Measurements from ENCODE around the gene UTS2B. TPM values are rescaled to one million over a fixed set of nuclear protein-coding genes. Genes with fewer than 3 reads are reported as not detected.
"Not testable (repeated sequence)": the region's sequence is repeated elsewhere in the genome, so short reads cannot be mapped to it uniquely, and the experiment has no call there.

The UTS2B gene
- total RNA-seq, 1 donor from 2014 or later: 0.89 TPM

DNA sequence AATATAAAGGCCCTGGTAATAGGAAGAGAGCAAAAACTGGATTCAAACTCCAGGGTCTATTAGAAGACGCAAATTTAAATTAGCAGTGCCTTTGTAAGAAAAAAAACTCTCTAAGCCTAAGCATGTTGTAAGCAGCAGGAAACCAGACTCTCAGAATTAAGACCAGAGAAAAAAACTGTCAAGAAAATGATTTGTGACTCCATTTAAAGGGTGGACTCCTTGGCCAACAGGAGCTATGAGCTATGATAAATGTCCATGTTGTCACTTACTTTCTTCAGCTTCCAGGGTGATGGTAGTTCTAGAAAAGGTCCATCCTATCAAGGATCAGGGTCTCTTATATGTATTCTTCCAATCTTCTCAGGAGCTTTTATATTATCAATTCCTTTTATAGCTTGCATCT lies 36.0 kb downstream of the UTS2B start:
- intact Hi-C loops (cut with DNase I): no loop called here
- DNase-seq (ENCODE audit: low spot score): no peak
- ATAC-seq: no peak

DNA sequence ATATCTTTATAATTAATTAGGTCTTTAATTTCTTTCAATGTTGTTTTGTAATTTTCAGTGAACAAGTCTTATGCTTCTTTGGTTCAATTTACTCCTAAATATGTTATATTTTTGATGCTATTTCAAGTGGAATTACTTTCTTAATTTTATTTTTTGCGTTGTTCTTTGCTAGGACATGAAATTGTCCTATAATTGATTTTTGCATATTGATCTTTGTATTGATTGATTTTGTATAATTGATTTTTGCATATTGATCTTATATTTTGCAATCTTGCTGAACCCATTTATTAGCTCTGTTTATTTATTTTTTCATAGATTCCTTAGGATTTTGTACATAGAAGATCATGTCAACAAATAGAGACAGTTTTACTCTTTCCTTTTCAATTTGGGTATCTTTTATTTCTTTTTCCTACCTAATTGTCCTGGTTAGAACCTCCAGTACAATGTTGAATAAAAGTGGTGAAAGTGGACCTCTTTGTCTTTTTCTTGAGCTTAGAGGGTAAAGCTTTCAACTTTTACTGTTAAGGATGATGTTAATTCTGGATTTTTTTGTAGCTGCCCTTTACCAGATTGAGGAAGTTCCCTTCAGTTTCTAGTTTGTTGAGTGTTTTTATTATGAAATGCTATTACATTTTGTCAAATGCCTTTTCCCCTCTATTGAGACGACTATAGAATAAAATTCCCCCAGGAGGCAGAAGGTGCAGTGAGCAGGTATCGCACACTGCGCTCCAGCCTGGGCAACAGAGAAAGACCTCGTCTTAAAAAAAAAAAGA lies 37.9 kb downstream of the UTS2B start:
- DNase-seq (ENCODE audit: low spot score) (no peak), ATAC-seq (no peak)
- intact Hi-C loops (cut with DNase I): no loop called here

DNA sequence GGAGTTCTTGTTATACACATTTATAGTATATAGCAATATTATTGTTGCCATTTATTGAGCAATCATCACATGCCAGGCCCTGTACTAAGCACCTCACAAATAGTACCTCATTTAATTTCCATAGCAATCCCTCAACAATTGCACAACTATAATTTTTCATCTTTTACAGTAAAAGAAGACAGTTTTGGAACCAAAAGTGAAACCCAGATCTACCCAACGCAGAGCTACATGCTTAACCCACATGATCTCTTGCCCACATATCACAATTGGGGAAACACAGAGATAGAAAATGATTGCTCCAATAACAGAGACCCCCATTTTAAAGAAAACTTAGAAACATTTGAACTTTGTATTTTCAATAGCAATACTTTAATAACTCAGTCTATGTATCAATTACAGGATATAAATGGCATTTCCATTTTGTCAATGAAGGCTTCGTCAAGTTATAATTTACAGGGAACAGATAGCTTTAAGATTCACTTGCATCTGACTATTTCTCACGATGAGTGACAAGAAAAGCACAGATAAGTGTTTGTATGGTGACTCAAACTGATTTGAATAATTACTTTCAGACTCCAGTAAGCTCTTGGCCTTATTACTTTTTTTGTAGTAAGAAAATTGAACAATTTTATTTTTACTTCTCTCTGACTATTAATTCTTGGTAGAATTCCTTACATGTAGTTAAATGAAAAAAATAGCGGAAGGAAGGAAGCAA lies 39.9 kb downstream of the UTS2B start:
- intact Hi-C loops (cut with DNase I): no loop called here
- peak; percentile 48 for ATAC-seq
- no peak for DNase-seq (ENCODE audit: low spot score)

DNA sequence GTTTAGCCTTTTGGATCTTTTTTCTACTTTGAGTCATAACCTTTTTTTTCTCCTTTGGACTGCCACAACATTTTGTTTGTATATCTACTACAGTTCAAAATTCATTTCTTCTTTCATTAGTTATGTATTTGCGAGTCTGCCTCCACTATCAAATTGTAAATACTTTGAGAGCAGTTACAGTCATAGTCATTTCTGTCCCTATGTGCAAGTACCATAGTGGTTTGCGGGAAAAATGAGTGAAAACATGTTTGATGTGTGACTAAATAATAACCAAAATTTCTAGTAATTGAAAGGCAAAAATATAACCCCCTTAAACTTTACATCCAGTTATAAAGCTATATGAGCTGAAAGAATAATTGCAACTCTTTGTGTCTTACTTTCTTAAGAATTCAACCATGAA lies 46.9 kb downstream of the UTS2B start:
- intact Hi-C loops (cut with DNase I): no loop called here
- ATAC-seq: no peak
- no peak for DNase-seq (ENCODE audit: low spot score)

DNA sequence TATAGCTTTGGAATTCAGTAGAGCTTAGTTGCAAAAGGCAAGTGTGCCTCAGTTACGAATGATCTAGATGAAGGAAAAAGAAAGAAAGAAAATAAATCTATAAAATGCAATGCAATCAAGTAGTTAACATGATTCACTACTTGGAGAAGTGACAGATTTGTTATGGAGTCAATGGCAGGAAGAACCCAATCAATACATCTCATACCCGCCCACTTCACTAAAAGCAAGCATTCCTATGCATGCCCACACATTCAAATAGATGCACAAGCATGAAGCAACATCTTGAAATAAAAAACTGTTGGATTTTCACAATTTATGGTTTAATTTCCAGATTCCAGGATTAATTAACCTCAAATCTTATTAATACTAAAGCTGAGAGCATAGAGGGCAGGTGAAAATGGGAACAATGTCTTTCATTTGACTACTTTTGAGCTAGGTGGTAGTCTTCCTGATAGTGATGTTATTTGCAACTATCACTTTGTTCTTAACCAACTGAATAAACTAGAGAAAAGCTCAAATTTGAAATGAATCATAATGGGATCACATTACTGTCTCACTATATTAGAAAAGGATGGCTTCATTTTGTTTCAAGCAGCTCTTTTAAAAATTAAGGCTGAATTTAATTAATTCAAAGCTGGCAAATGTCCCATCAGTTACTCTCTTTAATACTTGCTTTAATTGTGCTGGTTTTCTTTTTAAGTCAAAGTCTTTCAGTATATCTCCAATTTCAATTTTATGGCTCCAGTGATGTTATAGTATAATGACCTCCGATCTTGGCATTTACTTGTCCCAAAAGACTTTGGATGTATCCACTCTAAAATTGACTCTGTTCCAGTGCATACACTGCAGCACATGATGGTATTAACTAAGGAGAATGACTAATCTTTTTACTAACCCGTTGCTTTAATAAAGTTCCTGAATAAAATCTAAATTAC lies 47.8 kb downstream of the UTS2B start:
- no peak for DNase-seq (ENCODE audit: low spot score)
- no peak for ATAC-seq

DNA sequence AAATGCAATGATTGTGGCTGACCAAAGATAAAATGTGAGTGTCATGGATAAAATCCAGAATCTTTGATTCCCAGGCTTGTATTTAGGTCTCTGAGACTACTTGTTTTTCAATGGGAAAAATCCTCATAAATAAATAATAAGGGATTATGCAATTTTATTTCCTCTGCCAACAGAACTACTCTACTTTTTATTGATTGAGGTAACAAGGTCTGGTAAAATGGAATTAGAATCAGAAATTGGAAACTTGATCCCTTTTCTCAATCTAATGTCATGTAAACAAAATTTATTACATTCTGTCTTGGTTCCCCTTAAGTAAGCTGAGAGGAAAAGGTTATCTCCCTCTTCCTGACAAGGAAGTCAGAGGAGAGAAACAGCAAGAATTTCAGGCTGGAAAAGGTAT lies 49.4 kb downstream of the UTS2B start:
- ATAC-seq (no peak), DNase-seq (ENCODE audit: low spot score) (no peak)
- intact Hi-C loops (cut with DNase I): no loop called here

More for the DNA sequence above, 47.8 kb downstream of the UTS2B start:
- intact Hi-C loops (cut with DNase I): no loop called here

DNA sequence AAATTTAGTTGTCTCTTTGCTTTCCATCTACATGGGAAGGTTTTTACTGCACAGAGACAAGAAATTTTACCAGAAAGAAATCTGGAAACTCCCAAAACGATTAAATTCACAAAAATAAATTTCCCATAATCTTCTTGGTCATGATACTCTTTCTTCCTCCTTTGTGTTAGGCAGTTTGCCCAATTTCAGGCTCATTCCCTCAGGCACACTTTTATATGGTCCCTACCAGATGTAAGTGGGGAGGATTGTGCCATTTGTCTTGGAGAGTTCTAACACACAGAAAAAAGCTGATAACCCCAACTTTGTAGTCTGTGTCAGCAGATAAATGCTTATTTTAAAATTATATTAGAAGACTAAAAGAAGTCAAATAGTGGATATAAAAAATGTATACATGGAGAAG lies 50.2 kb downstream of the UTS2B start:
- intact Hi-C loops (cut with DNase I): no loop called here
- ATAC-seq (no peak), DNase-seq (ENCODE audit: low spot score) (no peak)

DNA sequence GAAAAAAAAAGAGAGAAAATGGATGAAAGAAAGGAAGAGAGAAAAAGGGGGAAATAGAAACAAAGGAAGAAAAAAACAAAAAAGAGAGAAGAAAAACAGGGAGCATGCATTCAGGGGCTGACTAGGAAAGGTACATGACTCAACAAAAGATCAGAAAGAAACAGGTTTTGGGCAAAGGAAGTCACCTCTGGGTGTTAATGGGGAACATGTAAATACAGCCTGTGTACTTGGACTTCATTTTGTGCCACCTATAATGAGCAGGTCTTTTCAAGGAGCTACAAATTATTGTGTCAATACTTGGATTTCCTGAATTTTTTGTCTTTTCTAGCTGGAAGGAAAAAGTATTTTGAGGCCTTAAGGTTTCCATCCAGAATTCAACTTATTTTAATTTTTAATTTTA lies 54.6 kb downstream of the UTS2B start:
- intact Hi-C loops (cut with DNase I): no loop called here
- ATAC-seq (no peak), DNase-seq (ENCODE audit: low spot score) (no peak)

DNA sequence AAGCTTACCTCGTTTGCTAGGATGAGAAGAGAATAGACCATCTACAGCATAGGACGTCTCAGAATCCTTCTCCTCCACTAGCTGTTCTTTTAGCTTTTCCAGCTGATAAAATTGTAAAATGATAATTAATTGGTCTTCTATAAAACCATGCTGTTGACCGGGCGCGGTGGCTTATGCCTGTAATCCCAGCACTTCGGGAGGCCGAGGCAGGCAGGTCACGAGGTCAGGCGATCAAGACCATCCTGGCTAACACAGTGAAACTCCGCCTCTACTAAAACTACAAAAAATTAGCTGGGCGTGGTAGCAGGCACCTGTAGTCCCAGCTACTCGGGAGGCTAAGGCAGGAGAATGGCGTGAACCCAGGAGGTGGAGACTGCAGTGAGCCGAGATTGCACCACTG lies 55.1 kb downstream of the UTS2B start:
- ATAC-seq; intact Hi-C loops (cut with DNase I); DNase-seq (ENCODE audit: low spot score): not testable (repeated sequence)

DNA sequence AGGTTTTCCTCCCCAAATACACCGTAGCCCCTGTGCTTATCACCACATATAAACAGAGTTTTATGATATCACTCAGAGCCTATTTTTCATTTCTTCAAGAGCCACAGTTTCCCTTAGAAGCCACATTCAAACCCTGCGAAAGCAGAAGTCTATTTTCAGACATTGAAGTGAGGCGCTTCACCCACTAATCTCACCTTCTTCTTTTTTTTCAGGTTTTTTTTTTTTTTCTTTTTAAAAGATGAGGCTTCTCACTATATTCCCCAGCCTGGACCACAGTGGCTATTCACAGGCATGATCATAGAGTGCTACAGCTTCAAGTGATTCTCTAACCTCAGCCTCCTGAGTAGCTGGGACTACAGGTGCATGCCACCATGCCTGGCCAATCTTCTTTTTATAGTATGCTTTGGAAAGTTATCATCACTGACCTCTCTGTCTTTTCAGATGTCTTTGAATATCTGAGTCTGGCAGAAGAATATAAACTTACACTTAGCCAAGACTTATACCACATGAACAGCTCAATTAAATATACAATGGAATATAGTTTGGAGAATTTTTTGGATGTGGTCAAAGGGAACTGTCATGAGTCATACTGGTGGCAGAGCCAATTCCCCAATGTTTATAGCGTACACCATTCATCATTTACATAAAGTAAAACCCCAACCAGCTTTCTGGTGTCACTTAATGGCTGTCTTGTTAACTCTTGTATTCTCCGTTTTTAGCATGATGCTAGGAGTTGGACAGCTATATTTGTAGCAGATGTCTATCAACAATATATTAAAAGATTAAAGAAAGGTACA lies 60.8 kb downstream of the UTS2B start:
- ATAC-seq (no peak), DNase-seq (ENCODE audit: low spot score) (no peak)
- intact Hi-C loops (cut with DNase I): no loop called here

DNA sequence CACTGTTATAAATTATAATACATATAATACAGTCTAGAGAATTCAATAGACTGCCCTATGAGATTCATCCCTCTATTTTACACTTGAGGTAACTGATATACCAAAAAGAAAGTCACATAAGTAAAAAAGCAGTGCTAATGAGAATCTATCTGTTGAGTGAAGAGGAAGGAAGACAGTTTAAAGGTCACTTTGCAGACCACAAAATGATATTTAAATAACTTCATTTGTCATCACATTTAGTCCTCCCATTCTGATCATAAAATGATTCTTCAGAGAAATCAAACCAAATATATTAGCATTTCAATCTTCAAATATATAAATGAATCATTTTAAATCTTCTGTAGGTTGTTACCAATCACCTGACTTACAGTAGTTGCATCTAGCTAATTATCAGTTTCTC lies 61.6 kb downstream of the UTS2B start:
- no peak for DNase-seq (ENCODE audit: low spot score)
- intact Hi-C loops (cut with DNase I): no loop called here
- no peak for ATAC-seq

DNA sequence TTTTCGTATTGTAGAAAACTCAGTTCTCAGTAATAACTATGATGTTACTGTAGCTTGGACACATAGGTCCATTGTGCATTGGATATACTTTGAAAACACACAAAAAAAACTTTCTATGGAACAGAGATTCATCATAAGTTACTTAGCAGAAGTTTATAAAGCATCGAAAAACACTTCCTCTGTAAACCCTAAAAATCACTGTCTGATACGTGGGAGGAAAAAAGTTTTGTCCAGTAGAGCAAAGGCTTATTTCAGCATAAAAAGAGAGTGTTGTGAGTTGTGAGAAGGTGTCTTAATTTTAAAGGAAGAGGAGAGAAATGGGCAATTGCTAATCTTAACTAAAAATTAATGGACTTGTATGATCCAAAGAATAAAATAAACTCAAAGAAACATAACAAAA lies 66.5 kb downstream of the UTS2B start:
- no peak for ATAC-seq
- intact Hi-C loops (cut with DNase I): no loop called here
- no peak for DNase-seq (ENCODE audit: low spot score)

DNA sequence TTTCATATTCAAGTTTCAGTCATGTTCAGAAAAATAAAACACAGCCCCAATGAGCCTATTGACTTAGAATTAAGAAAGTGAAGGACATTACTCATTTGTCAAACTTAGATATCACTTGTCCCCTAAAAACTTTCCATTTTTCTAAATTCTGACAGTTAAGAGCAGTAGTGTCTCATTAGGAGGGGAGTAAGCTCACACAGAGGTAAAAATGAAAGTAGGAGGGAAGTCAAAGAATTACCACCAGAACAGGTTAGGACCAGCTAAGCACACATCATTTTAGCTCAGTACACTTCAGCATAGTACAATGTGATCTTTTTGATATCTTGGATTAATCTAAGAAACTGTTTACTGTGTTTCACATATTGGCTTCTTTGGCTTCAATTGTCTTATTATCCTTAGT lies 67.0 kb downstream of the UTS2B start:
- ATAC-seq: peak; percentile 84
- intact Hi-C loops (cut with DNase I): no loop called here
- no peak for DNase-seq (ENCODE audit: low spot score)

DNA sequence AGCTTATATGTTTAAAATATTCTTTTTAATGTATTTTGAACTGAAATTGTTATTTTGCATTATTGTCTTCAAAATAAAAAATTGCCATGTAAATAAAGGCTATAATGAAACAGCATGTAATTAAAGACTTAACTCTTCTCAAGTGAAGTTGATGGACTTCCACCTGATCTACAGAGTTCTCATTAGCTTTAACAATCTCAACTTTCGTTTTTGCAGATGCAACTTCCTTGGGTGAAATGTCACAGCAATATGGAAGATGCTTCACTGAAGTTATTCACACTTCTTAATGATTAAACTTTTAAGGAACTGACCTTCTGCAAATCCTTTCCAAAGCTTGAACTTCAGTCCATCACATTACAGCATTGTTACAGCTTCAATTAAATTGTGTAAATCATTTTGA lies 67.7 kb downstream of the UTS2B start:
- ATAC-seq: no peak
- DNase-seq (ENCODE audit: low spot score): no peak
- intact Hi-C loops (cut with DNase I): no loop called here

DNA sequence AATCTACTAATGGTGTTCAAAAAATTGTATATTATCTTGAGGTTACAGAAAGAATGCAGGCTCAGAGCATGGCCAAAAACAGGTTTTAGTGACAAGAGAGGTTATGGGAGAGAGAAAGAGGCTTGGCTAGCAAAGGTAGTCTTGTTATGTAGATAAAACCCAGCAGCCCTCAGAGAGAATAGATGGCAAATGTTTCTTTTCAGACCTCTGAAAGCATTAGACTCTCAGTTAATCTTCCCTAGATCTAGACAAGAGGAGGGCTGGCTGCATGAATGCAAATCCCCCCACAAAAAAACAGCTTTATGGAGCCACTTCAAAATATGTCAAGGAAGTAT lies 69.1 kb downstream of the UTS2B start:
- intact Hi-C loops (cut with DNase I): no loop called here
- DNase-seq (ENCODE audit: low spot score) (no peak), ATAC-seq (no peak)

DNA sequence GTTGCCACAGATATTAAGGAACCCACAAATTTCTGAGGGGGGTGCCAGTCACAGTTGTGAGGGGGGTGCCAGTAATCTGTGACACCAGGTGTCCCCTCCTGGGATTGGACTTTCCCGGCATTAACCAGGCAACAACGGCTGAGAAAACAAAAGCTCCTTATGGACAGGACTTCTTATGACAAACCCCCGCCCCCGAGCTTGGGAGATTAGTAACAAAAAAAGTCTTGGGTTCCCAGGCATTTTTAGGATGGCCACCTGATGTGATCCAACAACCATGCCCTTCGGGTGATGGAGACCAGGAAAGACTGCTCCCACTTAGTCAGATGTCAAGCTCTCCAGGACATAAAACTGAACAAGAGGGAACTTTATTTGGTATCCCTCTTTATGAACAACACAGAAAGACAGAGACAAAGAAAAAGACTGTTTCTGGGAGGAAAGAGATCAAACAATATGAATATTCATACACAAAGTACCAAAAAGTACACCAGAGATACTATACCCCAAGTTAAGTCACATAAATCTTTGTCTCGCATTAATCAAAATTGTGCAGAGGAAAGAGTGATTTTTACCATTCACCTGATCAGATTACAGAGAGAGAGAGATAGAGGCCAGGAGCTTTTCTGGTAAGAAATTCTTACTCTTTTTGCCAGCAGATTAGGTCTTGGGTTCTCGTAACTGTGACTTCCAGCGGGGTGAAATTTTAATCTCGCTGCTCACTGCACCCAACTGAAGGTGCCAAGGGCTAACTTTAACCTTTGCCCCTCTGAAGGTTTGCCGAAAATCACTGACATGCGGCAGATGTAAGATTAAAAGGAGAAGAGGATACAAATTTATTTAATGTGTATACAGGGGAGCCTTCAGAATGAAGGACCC lies 69.7 kb downstream of the UTS2B start:
- intact Hi-C loops (cut with DNase I): no loop called here
- no peak for DNase-seq (ENCODE audit: low spot score)
- ATAC-seq: no peak

DNA sequence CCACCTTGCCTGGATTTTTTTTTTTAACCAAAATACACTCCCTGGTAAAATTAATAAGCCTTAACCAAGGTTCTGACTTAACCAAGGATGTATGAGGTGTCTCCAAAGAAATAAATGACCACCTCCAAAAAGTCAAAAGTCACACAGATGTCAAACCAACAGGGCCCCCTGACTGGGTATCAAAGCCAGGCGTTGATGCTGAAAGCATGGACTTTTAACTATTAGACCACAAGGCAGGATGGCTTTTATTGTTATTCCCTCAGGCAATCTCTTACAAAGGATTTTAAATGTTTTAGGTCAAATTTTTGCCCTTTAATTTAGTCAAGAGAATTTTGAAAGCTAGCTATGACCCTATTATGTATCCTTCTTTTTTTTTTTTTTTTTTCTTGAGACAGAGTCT lies 70.8 kb downstream of the UTS2B start:
- ATAC-seq: no peak
- no peak for DNase-seq (ENCODE audit: low spot score)
- intact Hi-C loops (cut with DNase I): no loop called here

DNA sequence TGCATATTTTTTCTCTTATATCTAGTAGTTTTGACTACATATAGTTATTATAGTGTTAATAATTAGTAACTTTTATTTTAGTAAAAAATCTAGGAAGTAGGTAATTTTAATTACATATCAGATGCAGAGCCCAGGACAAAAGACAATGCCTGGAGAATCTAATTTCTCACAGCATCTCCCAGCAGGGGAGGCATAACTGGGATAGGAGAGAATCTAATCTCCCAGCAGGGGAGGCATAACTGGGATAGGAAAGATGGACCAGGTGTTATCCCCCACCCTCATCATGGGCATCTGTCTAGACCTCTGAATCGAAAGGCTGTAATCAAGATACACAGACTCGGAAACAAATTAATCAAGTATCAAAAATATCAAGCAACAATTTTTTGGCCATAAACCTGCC lies 73.0 kb downstream of the UTS2B start:
- DNase-seq (ENCODE audit: low spot score): no peak
- intact Hi-C loops (cut with DNase I): no loop called here
- ATAC-seq: no peak
